GM19328 (cell line): ENCODE results near the gene ECT2.
"Not testable (repeated sequence)": the region's sequence is repeated elsewhere in the genome, so short reads cannot be mapped to it uniquely, and the experiment has no call there.

Experiments
- ATAC-seq: cut with Tn5 transposase; IDR thresholded peaks from one replicate; pipeline ENCODE4 v1.9.1; 2021; ENCODE audit warnings: mild to moderate bottlenecking, moderate library complexity; ENCODE audit not compliant: unreplicated experiment

The ECT2 gene

GRCh38 chr3:172750368-172751174, at the start of gene ECT2:
ECT2 (plus strand) TSS chr3:172750726; CDS start chr3:172754531, 3,805 bp downstream.
- peak; percentile 98 for ATAC-seq

- ATAC-seq: no peak
Observed at GRCh38 chr3:172700936-172701455, 49.5 kb upstream of the ECT2 start.

GRCh38 chr3:172701751-172702150, 48.8 kb upstream of the ECT2 start:
- no peak for ATAC-seq

GRCh38 chr3:172702256-172702655, 48.3 kb upstream of the ECT2 start:
- ATAC-seq: no peak

- not testable (repeated sequence) for ATAC-seq
Observed at GRCh38 chr3:172702731-172703130, 47.8 kb upstream of the ECT2 start.

GRCh38 chr3:172704001-172704400, 46.5 kb upstream of the ECT2 start:
- ATAC-seq: no peak

- no peak for ATAC-seq
Observed at GRCh38 chr3:172705170-172705569, 45.4 kb upstream of the ECT2 start.

- no peak for ATAC-seq
Observed at GRCh38 chr3:172707030-172707429, 43.5 kb upstream of the ECT2 start.

GRCh38 chr3:172707967-172708366, 42.6 kb upstream of the ECT2 start:
- no peak for ATAC-seq

- no peak for ATAC-seq
Observed at GRCh38 chr3:172708921-172709773, 41.4 kb upstream of the ECT2 start.

GRCh38 chr3:172709774-172710663, 40.5 kb upstream of the ECT2 start:
- peak; percentile 1 for ATAC-seq

GRCh38 chr3:172710664-172711453, 39.7 kb upstream of the ECT2 start, which contains the start of gene NCEH1:
NCEH1 (minus strand) TSS chr3:172711067; CDS start chr3:172710984, 83 bp downstream.
- peak; percentile 100 for ATAC-seq

GRCh38 chr3:172711454-172711795, 39.1 kb upstream of the ECT2 start:
- no peak for ATAC-seq

- no peak for ATAC-seq
Observed at GRCh38 chr3:172713316-172713715, 37.2 kb upstream of the ECT2 start.

GRCh38 chr3:172716476-172716875, 34.0 kb upstream of the ECT2 start:
- no peak for ATAC-seq

- ATAC-seq: no peak
Observed at GRCh38 chr3:172717493-172718088, 32.9 kb upstream of the ECT2 start.

GRCh38 chr3:172722536-172723040, 27.9 kb upstream of the ECT2 start:
- ATAC-seq: not testable (repeated sequence)

- ATAC-seq: no peak
Observed at GRCh38 chr3:172726380-172726779, 24.1 kb upstream of the ECT2 start.

GRCh38 chr3:172735014-172735413, 15.5 kb upstream of the ECT2 start:
- ATAC-seq: no peak
